Hepatocyte (in vitro differentiated cells): ENCODE data around the gene KCNJ13.

Experiments used
- CTCF ChIP-seq: fragments of 200-600 bp; sonication (generic); IDR thresholded peaks from 2 replicates; pipeline ENCODE4 v1.5.1; 2016; ENCODE audit warnings: antibody characterized with exemption, mild to moderate bottlenecking; ENCODE audit not compliant: poor library complexity
- EZH2 ChIP-seq: fragments of 200-600 bp; sonication (generic); IDR thresholded peaks from 2 replicates; pipeline ENCODE4 v1.6.1; 2016; ENCODE audit warnings: antibody characterized with exemption, mild to moderate bottlenecking, borderline replicate concordance

GRCh38 chr2:232783278-232783677 is 6.9 kb upstream of the KCNJ13 start:
- TF ChIP-seq EZH2 (no peak), CTCF (no peak)
